ENCODE measurements around the gene C11orf58. TPM values are rescaled to one million over a fixed set of nuclear protein-coding genes. Genes with fewer than 3 reads are reported as not detected.

Gene C11orf58
- polyA plus RNA-seq, 3 donors: 44.8 to 102 (median 94.5) TPM

GRCh38 chr11:16804104-16804947 lies 65.9 kb downstream of the C11orf58 start:
- H3K79me2 ChIP-seq (ENCODE audit: insufficient read depth, low read length): no peaks in the 10 kb centered on the region
- H2AFZ ChIP-seq (ENCODE audit: insufficient read depth, low read depth, low read length, poor library complexity, severe bottlenecking): no peak overlapping the region
- H3K36me3 ChIP-seq (replicated peaks in 1 of 2; ENCODE audit: control insufficient read depth in 1 of 2, insufficient read depth in 2 of 2, low read length in 2 of 2): no peaks in the 10 kb centered on the region
- Mint-ChIP-seq H3K27me3 (ENCODE audit: low read depth in 3 of 3) (peaks cover 0 to 2% (median 1%) of the 10 kb centered on the region in 3 donors), H3K4me1 (peaks cover 46% of the 10 kb centered on the region), H3K4me3 (no peak overlapping the region), H3K36me3 (peaks cover 0 to 2% of the 10 kb centered on the region in 2 donors), H3K9me3 (no peaks in the 10 kb centered on the region), H3K27ac (peak overlapping the region in 1 of 7 donors; percentile 57)
- peaks cover 40 to 45% of the 10 kb centered on the region in 2 donors for H3K4me1 ChIP-seq (ENCODE audit: control insufficient read depth in 1 of 2, insufficient read depth in 2 of 2, low read length in 2 of 2)
- H3K4me3 ChIP-seq (replicated peaks in 1 of 3; ENCODE audit: low read depth in 2 of 3, low read length in 3 of 3): no peak overlapping the region
- TF ChIP-seq, protein P1, sequence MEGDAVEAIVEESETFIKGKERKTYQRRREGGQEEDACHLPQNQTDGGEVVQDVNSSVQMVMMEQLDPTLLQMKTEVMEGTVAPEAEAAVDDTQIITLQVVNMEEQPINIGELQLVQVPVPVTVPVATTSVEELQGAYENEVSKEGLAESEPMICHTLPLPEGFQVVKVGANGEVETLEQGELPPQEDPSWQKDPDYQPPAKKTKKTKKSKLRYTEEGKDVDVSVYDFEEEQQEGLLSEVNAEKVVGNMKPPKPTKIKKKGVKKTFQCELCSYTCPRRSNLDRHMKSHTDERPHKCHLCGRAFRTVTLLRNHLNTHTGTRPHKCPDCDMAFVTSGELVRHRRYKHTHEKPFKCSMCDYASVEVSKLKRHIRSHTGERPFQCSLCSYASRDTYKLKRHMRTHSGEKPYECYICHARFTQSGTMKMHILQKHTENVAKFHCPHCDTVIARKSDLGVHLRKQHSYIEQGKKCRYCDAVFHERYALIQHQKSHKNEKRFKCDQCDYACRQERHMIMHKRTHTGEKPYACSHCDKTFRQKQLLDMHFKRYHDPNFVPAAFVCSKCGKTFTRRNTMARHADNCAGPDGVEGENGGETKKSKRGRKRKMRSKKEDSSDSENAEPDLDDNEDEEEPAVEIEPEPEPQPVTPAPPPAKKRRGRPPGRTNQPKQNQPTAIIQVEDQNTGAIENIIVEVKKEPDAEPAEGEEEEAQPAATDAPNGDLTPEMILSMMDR (IDR thresholded peaks at IDR 0.05): no peak
- no peak overlapping the region for H3K27ac ChIP-seq (ENCODE audit: low read depth in 1 of 2, low read length in 2 of 2)
- no peak overlapping the region for H3K4me2 ChIP-seq (replicated peaks; ENCODE audit: extremely low read depth, low read length, poor library complexity, severe bottlenecking)
- H3K9ac ChIP-seq (ENCODE audit: insufficient read depth, low read length, poor library complexity, severe bottlenecking): no peak overlapping the region
- H4K20me1 ChIP-seq (ENCODE audit: insufficient read depth, low read length): no peaks in the 10 kb centered on the region
- H3K27me3 ChIP-seq (ENCODE audit: control insufficient read depth in 2 of 2, insufficient read depth in 2 of 2, low read length in 2 of 2): no peaks in the 10 kb centered on the region
- H3K9me3 ChIP-seq (replicated peaks in 1 of 2; ENCODE audit: control insufficient read depth in 1 of 2, insufficient read depth in 1 of 2, low read length in 2 of 2): no peaks in the 10 kb centered on the region
- WGBS (ENCODE audit: insufficient coverage): 100% methylated on average over 1 of the region's 7 CpGs
- no peak for DNase-seq
- intact Hi-C loops (cut with micrococcal nuclease): no loop called here

GRCh38 chr11:16805938-16806337 lies 67.5 kb downstream of the C11orf58 start:
- peak overlapping the region in 4 of 7 donors; percentile 32 to 93 (median 70) for H3K27ac Mint-ChIP-seq
- no peak overlapping the region for H3K4me2 ChIP-seq (replicated peaks; ENCODE audit: extremely low read depth, low read length, poor library complexity, severe bottlenecking)
- peak overlapping the region; percentile 3 for H2AFZ ChIP-seq (ENCODE audit: insufficient read depth, low read depth, low read length, poor library complexity, severe bottlenecking)
- H3K9me3 Mint-ChIP-seq: no peaks in the 10 kb centered on the region
- H3K4me1 Mint-ChIP-seq: peaks cover 59% of the 10 kb centered on the region
- H3K79me2 ChIP-seq (ENCODE audit: insufficient read depth, low read length): no peaks in the 10 kb centered on the region
- H3K4me1 ChIP-seq (ENCODE audit: control insufficient read depth in 1 of 2, insufficient read depth in 2 of 2, low read length in 2 of 2): peaks cover 56 to 57% of the 10 kb centered on the region in 2 donors
- no peak overlapping the region for H3K4me3 Mint-ChIP-seq
- H3K27me3 ChIP-seq (ENCODE audit: control insufficient read depth in 2 of 2, insufficient read depth in 2 of 2, low read length in 2 of 2): no peaks in the 10 kb centered on the region
- no peaks in the 10 kb centered on the region for H3K36me3 ChIP-seq (replicated peaks in 1 of 2; ENCODE audit: control insufficient read depth in 1 of 2, insufficient read depth in 2 of 2, low read length in 2 of 2)
- H3K36me3 Mint-ChIP-seq: peaks cover 0 to 2% of the 10 kb centered on the region in 2 donors
- peak overlapping the region in 1 of 2 donors; percentile 75 for H3K27ac ChIP-seq (ENCODE audit: low read depth in 1 of 2, low read length in 2 of 2)
- H3K9me3 ChIP-seq (replicated peaks in 1 of 2; ENCODE audit: control insufficient read depth in 1 of 2, insufficient read depth in 1 of 2, low read length in 2 of 2): no peaks in the 10 kb centered on the region
- 100% methylated on average over 2 of the region's 8 CpGs for WGBS (ENCODE audit: insufficient coverage)
- TF ChIP-seq, protein P1 (IDR thresholded peaks at IDR 0.05): no peak
- H3K9ac ChIP-seq (ENCODE audit: insufficient read depth, low read length, poor library complexity, severe bottlenecking): no peak overlapping the region
- H3K27me3 Mint-ChIP-seq (ENCODE audit: low read depth in 3 of 3): peaks cover 0 to 3% (median 2%) of the 10 kb centered on the region in 3 donors
- no peak for DNase-seq
- H3K4me3 ChIP-seq (replicated peaks in 1 of 3; ENCODE audit: low read depth in 2 of 3, low read length in 3 of 3): no peak overlapping the region
- intact Hi-C loops (cut with micrococcal nuclease): no loop called here
- H4K20me1 ChIP-seq (ENCODE audit: insufficient read depth, low read length): no peaks in the 10 kb centered on the region

Data from CD14-positive monocyte (primary cell).